MM.1S (cell line): ENCODE results near the gene DCPS.

Source experiments
- DNase-seq: peaks from one replicate; pipeline ENCODE4 v3.0.0-alpha.2; 2015
- H2AFZ ChIP-seq: fragments of 300-600 bp; sonication (generic); 2 replicates; pipeline ENCODE4 v1.6.0; 2016; ENCODE audit warnings: antibody characterized with exemption, low read length
- H3F3A ChIP-seq: fragments of 300-600 bp; sonication (generic); 2 replicates; pipeline ENCODE4 v1.6.1; 2016; ENCODE audit warnings: mild to moderate bottlenecking, antibody characterized with exemption, low read length, moderate library complexity, mixed read lengths; ENCODE audit not compliant: insufficient read depth
- H3K27ac ChIP-seq: fragments of 300-600 bp; sonication (generic); 2 replicates; pipeline ENCODE4 v1.5.1; 2016; ENCODE audit warnings: mild to moderate bottlenecking, low read length
- H3K27me3 ChIP-seq: fragments of 300-600 bp; sonication (generic); replicated peaks from 2 replicates; pipeline ENCODE4 v1.6.0; 2016; ENCODE audit warnings: low read length; ENCODE audit not compliant: insufficient read depth
- H3K36me3 ChIP-seq: fragments of 300-600 bp; sonication (generic); replicated peaks from 2 replicates; pipeline ENCODE4 v1.6.1; 2016; ENCODE audit warnings: mild to moderate bottlenecking, low read length, mixed read lengths; ENCODE audit not compliant: insufficient read depth
- H3K4me1 ChIP-seq: fragments of 300-600 bp; sonication (generic); 2 replicates; pipeline ENCODE4 v1.6.1; 2016; ENCODE audit warnings: low read length, mixed read lengths
- H3K4me2 ChIP-seq: fragments of 300-600 bp; sonication (generic); 2 replicates; pipeline ENCODE4 v1.6.0; 2016; ENCODE audit warnings: low read depth, low read length
- H3K4me3 ChIP-seq: fragments of 300-600 bp; sonication (generic); 2 replicates; pipeline ENCODE4 v1.5.1; 2016; ENCODE audit warnings: low read length, mixed read lengths
- H3K79me2 ChIP-seq: fragments of 300-600 bp; sonication (generic); 2 replicates; pipeline ENCODE4 v1.6.1; 2016; ENCODE audit warnings: mixed run types, low read length, mixed read lengths
- H3K9ac ChIP-seq: fragments of 300-600 bp; sonication (generic); 2 replicates; pipeline ENCODE4 v1.6.1; 2016; ENCODE audit warnings: low read length, mixed read lengths
- H3K9me2 ChIP-seq: fragments of 300-600 bp; sonication (generic); replicated peaks from 2 replicates; pipeline ENCODE4 v1.6.1; 2016; ENCODE audit warnings: mild to moderate bottlenecking, low read length, mixed read lengths; ENCODE audit not compliant: insufficient read depth
- H3K9me3 ChIP-seq: fragments of 300-600 bp; sonication (generic); replicated peaks from 2 replicates; pipeline ENCODE4 v1.6.1; 2016; ENCODE audit warnings: mild to moderate bottlenecking, low read length, mixed read lengths; ENCODE audit not compliant: insufficient read depth
- H4K20me1 ChIP-seq: fragments of 300-600 bp; sonication (generic); 2 replicates; pipeline ENCODE4 v1.6.1; 2016; ENCODE audit warnings: mild to moderate bottlenecking, low read length, moderate library complexity, mixed read lengths; ENCODE audit not compliant: insufficient read depth
- CTCF ChIP-seq: fragments of 300-600 bp; sonication (generic); IDR thresholded peaks from 2 replicates; pipeline ENCODE4 v1.5.1; 2016; ENCODE audit warnings: antibody characterized with exemption, low read length, mixed read lengths
- EZH2 ChIP-seq: fragments of 300-600 bp; sonication (generic); optimal IDR thresholded peaks from 2 replicates; pipeline ENCODE3; 2017; ENCODE audit warnings: low read depth, mild to moderate bottlenecking, antibody characterized with exemption, low read length, mixed read lengths
- EZH2phosphoT487 ChIP-seq: fragments of 300-600 bp; sonication (generic); IDR thresholded peaks from 2 replicates; pipeline ENCODE4 v1.6.1; 2018; ENCODE audit warnings: antibody characterized with exemption, low read length

DCPS gene

GRCh38 chr11:126336671-126337101 is 32.8 kb downstream of the DCPS start:
- no peaks in the 10 kb centered on the region for H3K27me3 ChIP-seq
- H3K9ac ChIP-seq = no peak overlapping the region
- H4K20me1 ChIP-seq = no peaks in the 10 kb centered on the region
- no peak for DNase-seq
- no peak overlapping the region for H3K4me3 ChIP-seq
- no peaks in the 10 kb centered on the region for H3K4me1 ChIP-seq
- no peak for TF ChIP-seq EZH2phosphoT487
- TF ChIP-seq EZH2 = no peak
- no peak for TF ChIP-seq CTCF
- H3K27ac ChIP-seq = no peak overlapping the region
- H2AFZ ChIP-seq = no peak overlapping the region
- H3F3A ChIP-seq = no peaks in the 10 kb centered on the region
- H3K9me2 ChIP-seq = no peaks in the 10 kb centered on the region
- no peaks in the 10 kb centered on the region; the same call in 1 of the 2 replicates for H3K36me3 ChIP-seq
- peaks cover 35% of the 10 kb centered on the region for H3K79me2 ChIP-seq
- H3K9me3 ChIP-seq = no peaks in the 10 kb centered on the region
- no peak overlapping the region for H3K4me2 ChIP-seq

- Histone ChIP-seq H3K79me2 (peaks cover 33% of the 10 kb centered on the region), H3K36me3 (no peaks in the 10 kb centered on the region; the same call in 1 of the 2 replicates), H3K9me2 (no peaks in the 10 kb centered on the region), H2AFZ (no peak overlapping the region), H4K20me1 (no peaks in the 10 kb centered on the region), H3K4me1 (no peaks in the 10 kb centered on the region), H3K9ac (no peak overlapping the region), H3K27me3 (no peaks in the 10 kb centered on the region), H3K27ac (no peak overlapping the region), H3K9me3 (no peaks in the 10 kb centered on the region), H3K4me2 (no peak overlapping the region), H3K4me3 (no peak overlapping the region), H3F3A (no peaks in the 10 kb centered on the region)
- no peak for DNase-seq
- TF ChIP-seq CTCF = no peak
- no peak for TF ChIP-seq EZH2phosphoT487
- no peak for TF ChIP-seq EZH2
Measured at GRCh38 chr11:126337126-126337473, 33.2 kb downstream of the DCPS start.

- no peaks in the 10 kb centered on the region for H3K4me1 ChIP-seq
- H3K9ac ChIP-seq = no peak overlapping the region
- H3K27me3 ChIP-seq = no peaks in the 10 kb centered on the region
- H2AFZ ChIP-seq = no peak overlapping the region
- no peaks in the 10 kb centered on the region for H3F3A ChIP-seq
- H3K9me3 ChIP-seq = no peaks in the 10 kb centered on the region
- H3K9me2 ChIP-seq = no peaks in the 10 kb centered on the region
- H3K27ac ChIP-seq = no peak overlapping the region
- H3K4me3 ChIP-seq = no peak overlapping the region
- TF ChIP-seq EZH2 (no peak), CTCF (no peak), EZH2phosphoT487 (no peak)
- H3K36me3 ChIP-seq = no peaks in the 10 kb centered on the region; the same call in 1 of the 2 replicates
- DNase-seq = no peak
- H4K20me1 ChIP-seq = no peaks in the 10 kb centered on the region
- H3K79me2 ChIP-seq = peaks cover 27% of the 10 kb centered on the region
- no peak overlapping the region for H3K4me2 ChIP-seq
Measured at GRCh38 chr11:126337474-126338241, 33.8 kb downstream of the DCPS start.
